Gastroesophageal sphincter (tissue), 4 donors: ENCODE data around the gene ZNF358. TPM values are rescaled to one million over a fixed set of nuclear protein-coding genes. Genes with fewer than 3 reads are reported as not detected.

Experiments used
- ATAC-seq: fragments of 150-250 bp; one replicate; pipeline ENCODE4 v1.9.1; 2016; ENCODE audit warnings: mild to moderate bottlenecking, moderate library complexity
- H3K27ac ChIP-seq, 4 donors: fragments of 200-600 bp; sonication (generic) in 3 of 4; 1 replicate in 3 of 4; 2 replicates in 1 of 4; pipeline ENCODE4 v1.5.1; 2016 to 2019
- H3K27me3 ChIP-seq: fragments of 200-600 bp; sonication (generic); one replicate; pipeline ENCODE4 v1.5.1; 2019
- H3K36me3 ChIP-seq, 2 donors: fragments of 200-600 bp; sonication (generic); one replicate each; pipeline ENCODE4 v1.5.1; 2019; ENCODE audit warnings: control low read depth in 1 of 2
- H3K4me1 ChIP-seq, 3 donors: fragments of 200-600 bp; sonication (generic); 1 replicate in 2 of 3; 2 replicates in 1 of 3; pipeline ENCODE4 v1.5.1; 2016 to 2019; ENCODE audit warnings: control low read depth in 2 of 3
- H3K4me3 ChIP-seq, 2 donors: fragments of 200-600 bp; sonication (generic); one replicate each; pipeline ENCODE4 v1.5.1; 2019; ENCODE audit warnings: mild to moderate bottlenecking in 1 of 2, moderate library complexity in 1 of 2
- H3K9me3 ChIP-seq, 3 donors: fragments of 200-600 bp; sonication (generic); one replicate each; pipeline ENCODE4 v1.5.1; 2017 to 2019; ENCODE audit warnings: control low read depth in 2 of 3
- CTCF ChIP-seq, 4 experiments: fragments of 200-600 bp in 2 of 4; fragments of 450-650 bp in 2 of 4; sonication (generic) in 1 of 4; IDR thresholded peaks; one replicate each; pipeline ENCODE4 v1.5.1; 2017 to 2019; ENCODE audit warnings: antibody characterized with exemption in 4 of 4, mild to moderate bottlenecking in 2 of 4, moderate library complexity in 2 of 4
- EP300 ChIP-seq: sonication (generic); formaldehyde crosslinking; IDR thresholded peaks from one replicate; pipeline ENCODE4 v1.6.1; 2017; ENCODE audit warnings: antibody characterized with exemption, mild to moderate bottlenecking
- POLR2A ChIP-seq, 2 donors: fragments of 450-650 bp; IDR thresholded peaks; one replicate each; pipeline ENCODE4 v1.6.1; 2017; ENCODE audit warnings: antibody characterized with exemption in 2 of 2, mild to moderate bottlenecking in 2 of 2, moderate library complexity in 1 of 2
- POLR2AphosphoS5 ChIP-seq: sonication (generic); formaldehyde crosslinking; IDR thresholded peaks from one replicate; pipeline ENCODE4 v1.6.1; 2017; ENCODE audit warnings: antibody characterized with exemption
- WGBS, 2 donors: methylation state at CpG; one replicate each; pipeline ENCODE4 v1.1.5; 2018; ENCODE audit warnings: low coverage in 1 of 2; 5-methylcytosine and 5-hydroxymethylcytosine counted together
- total RNA-seq, 4 donors: library from RNA; depleted of rRNA; stranded (reverse); fragments of >200 nt; gene quantifications; one replicate each; pipeline ENCODE4 v1.1.0, GENCODE V29; 2016

The ZNF358 gene
- total RNA-seq, 4 donors from 2014 or later: 63.9 to 153 (median 98.7) TPM

DNA sequence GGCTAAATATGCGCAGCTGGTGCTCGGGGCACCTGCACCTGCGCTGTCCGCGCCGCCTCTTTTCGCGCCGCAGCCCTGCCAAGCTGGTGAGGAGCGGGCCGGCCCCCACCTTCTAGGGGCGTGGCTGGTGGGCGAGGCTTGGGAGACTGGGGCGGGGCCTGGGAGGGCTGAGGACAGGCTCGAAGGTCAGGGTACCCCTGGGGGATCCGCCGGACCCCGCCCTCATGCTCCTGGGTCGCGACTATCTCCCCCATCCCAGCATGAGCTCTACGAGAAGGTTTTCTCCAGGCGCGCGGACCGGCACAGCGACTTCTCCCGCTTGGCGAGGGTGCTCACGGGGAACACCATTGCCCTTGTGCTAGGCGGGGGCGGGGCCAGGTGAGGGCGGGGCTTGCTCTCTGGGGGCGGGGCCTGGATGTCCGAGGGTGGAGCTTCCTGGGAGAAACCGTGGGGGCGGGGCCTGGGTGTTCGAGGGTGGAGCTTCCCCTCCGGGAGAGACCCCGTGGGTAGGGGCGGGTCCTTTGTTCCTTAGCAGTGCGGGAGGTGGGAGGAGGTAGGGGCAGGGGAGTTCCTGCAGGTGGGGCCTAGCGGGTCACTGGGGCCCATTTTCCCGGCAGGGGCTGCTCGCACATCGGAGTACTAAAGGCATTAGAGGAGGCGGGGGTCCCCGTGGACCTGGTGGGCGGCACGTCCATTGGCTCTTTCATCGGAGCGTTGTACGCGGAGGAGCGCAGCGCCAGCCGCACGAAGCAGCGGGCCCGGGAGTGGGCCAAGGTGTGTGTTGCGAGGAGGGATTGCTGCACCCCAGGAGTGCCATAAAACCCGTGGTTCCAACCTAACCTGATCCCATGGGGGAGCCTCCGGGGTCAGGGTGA is 39.3 kb downstream of the ZNF358 start:
- ATAC-seq: no peak
- WGBS, 2 donors: no CpG with 5 or more reads among the region's 62 CpGs
- Histone ChIP-seq H3K4me1 (peaks cover 0 to 16% (median 0%) of the 10 kb centered on the region in 3 donors), H3K4me3 (no peak overlapping the region), H3K36me3 (peaks cover 0 to 88% of the 10 kb centered on the region in 2 donors), H3K27me3 (no peaks in the 10 kb centered on the region), H3K27ac (no peak overlapping the region), H3K9me3 (no peaks in the 10 kb centered on the region)
- TF ChIP-seq EP300: no peak
- no peak for TF ChIP-seq POLR2A (IDR thresholded peaks at IDR 0.05)
- no peak for TF ChIP-seq POLR2AphosphoS5
- no peak for TF ChIP-seq CTCF (IDR thresholded peaks at IDR 0.05)

- no peak for TF ChIP-seq EP300
- no peak for TF ChIP-seq POLR2A (IDR thresholded peaks at IDR 0.05)
- no peak for TF ChIP-seq POLR2AphosphoS5
- TF ChIP-seq CTCF (IDR thresholded peaks at IDR 0.05): no peak
- Histone ChIP-seq H3K9me3 (no peaks in the 10 kb centered on the region), H3K27ac (no peak overlapping the region), H3K4me1 (peaks cover 0 to 4% (median 0%) of the 10 kb centered on the region in 3 donors), H3K36me3 (peaks cover 0 to 95% of the 10 kb centered on the region in 2 donors), H3K4me3 (no peak overlapping the region), H3K27me3 (no peaks in the 10 kb centered on the region)
- ATAC-seq: no peak
- WGBS, 2 donors: no CpG with 5 or more reads among the region's 54 CpGs
Measured at GRCh38 chr19:7556696-7557315, 40.9 kb downstream of the ZNF358 start.

DNA sequence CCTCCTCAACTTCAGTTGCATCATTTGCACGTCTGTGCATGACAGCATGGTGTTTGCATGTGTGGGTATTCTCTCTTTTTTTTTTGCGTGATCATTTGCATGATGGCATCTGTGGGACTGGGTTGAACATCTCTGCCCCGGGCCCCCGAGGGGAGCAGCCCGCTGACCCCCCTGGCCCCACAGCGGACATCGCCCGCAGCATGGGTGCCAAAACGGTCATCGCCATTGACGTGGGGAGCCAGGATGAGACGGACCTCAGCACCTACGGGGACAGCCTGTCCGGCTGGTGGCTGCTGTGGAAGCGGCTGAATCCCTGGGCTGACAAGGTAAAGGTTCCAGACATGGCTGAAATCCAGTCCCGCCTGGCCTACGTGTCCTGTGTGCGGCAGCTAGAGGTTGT is 42.8 kb downstream of the ZNF358 start:
- no peaks in the 10 kb centered on the region for H3K27me3 ChIP-seq
- WGBS, 2 donors: 73 to 100% methylated on average over 1 to 6 of the region's 18 CpGs
- H3K4me3 ChIP-seq: no peak overlapping the region
- no peak for ATAC-seq
- H3K9me3 ChIP-seq: no peaks in the 10 kb centered on the region
- H3K4me1 ChIP-seq: no peaks in the 10 kb centered on the region
- TF ChIP-seq POLR2A (IDR thresholded peaks at IDR 0.05) (no peak), EP300 (no peak), POLR2AphosphoS5 (no peak), CTCF (IDR thresholded peaks at IDR 0.05) (no peak)
- H3K36me3 ChIP-seq: peaks cover 0 to 84% of the 10 kb centered on the region in 2 donors
- no peak overlapping the region for H3K27ac ChIP-seq

- H3K36me3 ChIP-seq: peaks cover 0 to 84% of the 10 kb centered on the region in 2 donors
- 86% methylated on average over 1 of the region's 4 CpGs for WGBS, 2 donors
- ATAC-seq: no peak
Measured at GRCh38 chr19:7559102-7559501, 43.2 kb downstream of the ZNF358 start.

More at GRCh38 chr19:7559102-7559501, 43.2 kb downstream of the ZNF358 start:
- no peaks in the 10 kb centered on the region for H3K4me1 ChIP-seq
- H3K4me3 ChIP-seq: no peak overlapping the region
- no peak overlapping the region for H3K27ac ChIP-seq
- no peaks in the 10 kb centered on the region for H3K27me3 ChIP-seq
- TF ChIP-seq EP300 (no peak), POLR2A (IDR thresholded peaks at IDR 0.05) (no peak), CTCF (IDR thresholded peaks at IDR 0.05) (no peak), POLR2AphosphoS5 (no peak)
- no peaks in the 10 kb centered on the region for H3K9me3 ChIP-seq
